ENCODE results near the gene KLK5. TPM values are rescaled to one million over a fixed set of nuclear protein-coding genes. Genes with fewer than 3 reads are reported as not detected.
"Not testable (repeated sequence)": the region's sequence is repeated elsewhere in the genome, so short reads cannot be mapped to it uniquely, and the experiment has no call there.

KLK5 gene
- total and polyA plus RNA-seq, 5 donors = not detected

GRCh38 chr19:50982186-50982585 lies 29.3 kb upstream of the KLK5 start:
- Histone ChIP-seq H3K9me3 (ENCODE audit: control insufficient read depth, low read length) (no peaks in the 10 kb centered on the region), H3K4me3 (ENCODE audit: low read length) (no peak overlapping the region), H3K27me3 (ENCODE audit: control insufficient read depth, insufficient read depth) (peaks cover 2% of the 10 kb centered on the region), H3K27ac (ENCODE audit: low read length) (no peak overlapping the region), H3K4me1 (ENCODE audit: control insufficient read depth, insufficient read depth, low read length) (no peaks in the 10 kb centered on the region)
- no peak for ATAC-seq
- intact Hi-C loops (cut with DNase I) = no loop called here
- no peak for DNase-seq
- WGBS = 74% methylated on average over 4 of the region's 4 CpGs

- 60% methylated on average over 11 of the region's 11 CpGs for WGBS
- intact Hi-C loops (cut with DNase I) = no loop called here
- Histone ChIP-seq H3K27ac (ENCODE audit: low read length) (no peak overlapping the region), H3K27me3 (ENCODE audit: control insufficient read depth, insufficient read depth) (peaks cover 2% of the 10 kb centered on the region), H3K4me3 (ENCODE audit: low read length) (no peak overlapping the region), H3K9me3 (ENCODE audit: control insufficient read depth, low read length) (no peaks in the 10 kb centered on the region), H3K4me1 (ENCODE audit: control insufficient read depth, insufficient read depth, low read length) (no peaks in the 10 kb centered on the region)
- ATAC-seq (no peak), DNase-seq (no peak)
Measured at GRCh38 chr19:50981587-50982146, 28.8 kb upstream of the KLK5 start.

- ATAC-seq (no peak), DNase-seq (no peak)
- H3K4me3 ChIP-seq (ENCODE audit: low read length) = no peak overlapping the region
- no peaks in the 10 kb centered on the region for H3K9me3 ChIP-seq (ENCODE audit: control insufficient read depth, low read length)
- intact Hi-C loops (cut with DNase I) = no loop called here
- H3K4me1 ChIP-seq (ENCODE audit: control insufficient read depth, insufficient read depth, low read length) = no peaks in the 10 kb centered on the region
- H3K27ac ChIP-seq (ENCODE audit: low read length) = no peak overlapping the region
- WGBS = 60% methylated on average over 13 of the region's 13 CpGs
- H3K27me3 ChIP-seq (ENCODE audit: control insufficient read depth, insufficient read depth) = peaks cover 2% of the 10 kb centered on the region
Measured at GRCh38 chr19:50980208-50980607, 27.4 kb upstream of the KLK5 start.

GRCh38 chr19:50979758-50980157 lies 26.9 kb upstream of the KLK5 start:
- intact Hi-C loops (cut with DNase I) = no loop called here
- WGBS = 39% methylated on average over 8 of the region's 8 CpGs
- Histone ChIP-seq H3K4me1 (ENCODE audit: control insufficient read depth, insufficient read depth, low read length) (no peaks in the 10 kb centered on the region), H3K9me3 (ENCODE audit: control insufficient read depth, low read length) (no peaks in the 10 kb centered on the region), H3K27ac (ENCODE audit: low read length) (no peak overlapping the region), H3K27me3 (ENCODE audit: control insufficient read depth, insufficient read depth) (peaks cover 2% of the 10 kb centered on the region), H3K4me3 (ENCODE audit: low read length) (no peak overlapping the region)
- no peak for ATAC-seq
- DNase-seq = no peak

- Histone ChIP-seq H3K4me3 (ENCODE audit: low read length) (no peak overlapping the region), H3K27me3 (ENCODE audit: control insufficient read depth, insufficient read depth) (peaks cover 2% of the 10 kb centered on the region), H3K4me1 (ENCODE audit: control insufficient read depth, insufficient read depth, low read length) (no peaks in the 10 kb centered on the region), H3K9me3 (ENCODE audit: control insufficient read depth, low read length) (no peaks in the 10 kb centered on the region), H3K27ac (ENCODE audit: low read length) (no peak overlapping the region)
- WGBS = 66% methylated on average over 5 of the region's 5 CpGs
- ATAC-seq (no peak), DNase-seq (no peak)
- intact Hi-C loops (cut with DNase I) = no loop called here
Measured at GRCh38 chr19:50978772-50979390, 26.0 kb upstream of the KLK5 start.

- Histone ChIP-seq H3K9me3 (ENCODE audit: control insufficient read depth, low read length) (no peaks in the 10 kb centered on the region), H3K4me3 (ENCODE audit: low read length) (no peak overlapping the region), H3K27me3 (ENCODE audit: control insufficient read depth, insufficient read depth) (no peaks in the 10 kb centered on the region), H3K27ac (ENCODE audit: low read length) (no peak overlapping the region), H3K4me1 (ENCODE audit: control insufficient read depth, insufficient read depth, low read length) (no peaks in the 10 kb centered on the region)
- ATAC-seq = no peak
- intact Hi-C loops (cut with DNase I) = no loop called here
- DNase-seq = no peak
- 58% methylated on average over 4 of the region's 4 CpGs for whole genome bisulfite sequencing
Measured at GRCh38 chr19:50977626-50978025, 24.8 kb upstream of the KLK5 start.

- no peak for ATAC-seq
- Histone ChIP-seq H3K27ac (ENCODE audit: low read length) (no peak overlapping the region), H3K9me3 (ENCODE audit: control insufficient read depth, low read length) (no peaks in the 10 kb centered on the region), H3K4me3 (ENCODE audit: low read length) (no peak overlapping the region), H3K4me1 (ENCODE audit: control insufficient read depth, insufficient read depth, low read length) (no peaks in the 10 kb centered on the region), H3K27me3 (ENCODE audit: control insufficient read depth, insufficient read depth) (no peaks in the 10 kb centered on the region)
- intact Hi-C loops (cut with DNase I) = no loop called here
- DNase-seq = no peak
- WGBS = 23% methylated on average over 8 of the region's 8 CpGs
Measured at GRCh38 chr19:50975766-50976165, 22.9 kb upstream of the KLK5 start.

GRCh38 chr19:50974702-50975556 lies 22.1 kb upstream of the KLK5 start:
- no peak overlapping the region for H3K4me3 ChIP-seq (ENCODE audit: low read length)
- intact Hi-C loops (cut with DNase I) = no loop called here
- H3K27me3 ChIP-seq (ENCODE audit: control insufficient read depth, insufficient read depth) = no peaks in the 10 kb centered on the region
- no peaks in the 10 kb centered on the region for H3K4me1 ChIP-seq (ENCODE audit: control insufficient read depth, insufficient read depth, low read length)
- H3K9me3 ChIP-seq (ENCODE audit: control insufficient read depth, low read length) = no peaks in the 10 kb centered on the region
- H3K27ac ChIP-seq (ENCODE audit: low read length) = no peak overlapping the region
- ATAC-seq (no peak), DNase-seq (no peak)
- WGBS = 51% methylated on average over 9 of the region's 9 CpGs

- DNase-seq (no peak), ATAC-seq (no peak)
- Histone ChIP-seq H3K4me1 (ENCODE audit: control insufficient read depth, insufficient read depth, low read length) (no peaks in the 10 kb centered on the region), H3K9me3 (ENCODE audit: control insufficient read depth, low read length) (no peaks in the 10 kb centered on the region), H3K4me3 (ENCODE audit: low read length) (no peak overlapping the region), H3K27me3 (ENCODE audit: control insufficient read depth, insufficient read depth) (no peaks in the 10 kb centered on the region), H3K27ac (ENCODE audit: low read length) (no peak overlapping the region)
- intact Hi-C loops (cut with DNase I) = no loop called here
- 82% methylated on average over 9 of the region's 9 CpGs for WGBS
Measured at GRCh38 chr19:50972795-50973376, 20.0 kb upstream of the KLK5 start.

- DNase-seq; H3K4me1 ChIP-seq (ENCODE audit: control insufficient read depth, insufficient read depth, low read length); ATAC-seq; H3K27ac ChIP-seq (ENCODE audit: low read length); H3K4me3 ChIP-seq (ENCODE audit: low read length); intact Hi-C loops (cut with DNase I); H3K9me3 ChIP-seq (ENCODE audit: control insufficient read depth, low read length); H3K27me3 ChIP-seq (ENCODE audit: control insufficient read depth, insufficient read depth): not testable (repeated sequence)
- WGBS = 73% methylated on average over 3 of the region's 3 CpGs
Measured at GRCh38 chr19:50969810-50970209, 17.0 kb upstream of the KLK5 start.

GRCh38 chr19:50969413-50969760 lies 16.5 kb upstream of the KLK5 start, which contains the start of gene KLK6:
Gene KLK6 (minus strand): TSS chr19:50969591. CDS start chr19:50968104, 1,487 bp downstream.
- Histone ChIP-seq H3K4me3 (ENCODE audit: low read length) (no peak within 1 kb of the TSS), H3K4me1 (ENCODE audit: control insufficient read depth, insufficient read depth, low read length) (no peaks in the 10 kb centered on the region), H3K27ac (ENCODE audit: low read length) (no peak within 1 kb of the TSS), H3K27me3 (ENCODE audit: control insufficient read depth, insufficient read depth) (no peaks in the 10 kb centered on the region), H3K9me3 (ENCODE audit: control insufficient read depth, low read length) (no peaks in the 10 kb centered on the region)
- ATAC-seq (no peak), DNase-seq (no peak)
- intact Hi-C loops (cut with DNase I) = no loop called here
- WGBS = 73% methylated on average over 19 of the region's 19 CpGs

All from right cardiac atrium (tissue), 5 donors.